Neural crest cell (in vitro differentiated cells): Measurements from ENCODE around the gene SCUBE2. TPM values are rescaled to one million over a fixed set of nuclear protein-coding genes. Genes with fewer than 3 reads are reported as not detected.
"Not testable (repeated sequence)": the region's sequence is repeated elsewhere in the genome, so short reads cannot be mapped to it uniquely, and the experiment has no call there.

Experiments
- DNase-seq: peaks from one replicate; pipeline ENCODE4 v3.0.0; 2021; ENCODE audit warnings: low read depth, mixed read lengths, low spot score
- H3K27ac Mint-ChIP-seq: one replicate; pipeline ENCODE4 v1.8.0; 2021; ENCODE audit warnings: mild to moderate bottlenecking, mixed read lengths; ENCODE audit not compliant: unreplicated experiment
- H3K27me3 Mint-ChIP-seq: 2 replicates; pipeline ENCODE4 v1.8.0; 2021; ENCODE audit warnings: low read depth, mild to moderate bottlenecking, mixed read lengths
- H3K36me3 Mint-ChIP-seq: 2 replicates; pipeline ENCODE4 v1.8.0; 2021; ENCODE audit warnings: low read depth, mild to moderate bottlenecking, mixed read lengths
- H3K4me1 Mint-ChIP-seq: 2 replicates; pipeline ENCODE4 v1.8.0; 2021; ENCODE audit warnings: mixed read lengths
- H3K4me3 Mint-ChIP-seq: one replicate; pipeline ENCODE4 v1.8.0; 2021; ENCODE audit warnings: mild to moderate bottlenecking, mixed read lengths
- H3K9me3 Mint-ChIP-seq: 2 replicates; pipeline ENCODE4 v1.8.0; 2021; ENCODE audit warnings: mixed read lengths
- total RNA-seq: library from RNA; stranded (reverse); gene quantifications from 2 replicates; pipeline ENCODE4 v1.2.1, GENCODE V29; 2021
- TF ChIP-seq, protein P1 (sequence below): fragments of 200-600 bp; sonication (generic); conservative IDR thresholded peaks from 2 replicates; pipeline ENCODE4 v1.5.0; 2021; ENCODE audit warnings: antibody characterized with exemption, mild to moderate bottlenecking

The SCUBE2 gene
- total RNA-seq, 1 donor from 2014 or later, result 11.0 TPM

DNA sequence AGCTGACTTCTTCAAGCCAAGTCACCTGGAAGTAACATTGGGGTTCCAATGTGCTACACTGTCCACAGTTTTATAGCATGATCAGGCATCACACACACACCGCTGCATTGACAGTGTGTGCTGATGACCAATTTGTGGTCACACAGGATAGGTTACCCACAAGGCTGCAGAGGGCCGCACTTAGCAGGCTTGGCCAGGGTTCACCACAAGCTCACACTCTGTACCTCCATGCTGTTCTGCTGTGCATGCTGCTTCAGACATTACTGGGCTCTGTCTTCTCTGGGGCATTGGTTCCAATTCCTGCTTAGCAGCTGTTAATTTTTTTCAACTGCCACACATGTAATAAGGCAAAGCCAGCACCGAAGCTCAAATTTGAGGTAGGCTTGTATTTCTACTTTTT, 76.6 kb downstream of the SCUBE2 start:
- Mint-ChIP-seq H3K27me3 (peaks cover 15% of the 10 kb centered on the region), H3K4me3 (no peak overlapping the region), H3K36me3 (peaks cover 2% of the 10 kb centered on the region), H3K9me3 (peaks cover 9% of the 10 kb centered on the region), H3K4me1 (peaks cover 5% of the 10 kb centered on the region), H3K27ac (no peak overlapping the region)
- DNase-seq, result no peak
- TF ChIP-seq, protein P1, sequence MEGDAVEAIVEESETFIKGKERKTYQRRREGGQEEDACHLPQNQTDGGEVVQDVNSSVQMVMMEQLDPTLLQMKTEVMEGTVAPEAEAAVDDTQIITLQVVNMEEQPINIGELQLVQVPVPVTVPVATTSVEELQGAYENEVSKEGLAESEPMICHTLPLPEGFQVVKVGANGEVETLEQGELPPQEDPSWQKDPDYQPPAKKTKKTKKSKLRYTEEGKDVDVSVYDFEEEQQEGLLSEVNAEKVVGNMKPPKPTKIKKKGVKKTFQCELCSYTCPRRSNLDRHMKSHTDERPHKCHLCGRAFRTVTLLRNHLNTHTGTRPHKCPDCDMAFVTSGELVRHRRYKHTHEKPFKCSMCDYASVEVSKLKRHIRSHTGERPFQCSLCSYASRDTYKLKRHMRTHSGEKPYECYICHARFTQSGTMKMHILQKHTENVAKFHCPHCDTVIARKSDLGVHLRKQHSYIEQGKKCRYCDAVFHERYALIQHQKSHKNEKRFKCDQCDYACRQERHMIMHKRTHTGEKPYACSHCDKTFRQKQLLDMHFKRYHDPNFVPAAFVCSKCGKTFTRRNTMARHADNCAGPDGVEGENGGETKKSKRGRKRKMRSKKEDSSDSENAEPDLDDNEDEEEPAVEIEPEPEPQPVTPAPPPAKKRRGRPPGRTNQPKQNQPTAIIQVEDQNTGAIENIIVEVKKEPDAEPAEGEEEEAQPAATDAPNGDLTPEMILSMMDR, result no peak

DNA sequence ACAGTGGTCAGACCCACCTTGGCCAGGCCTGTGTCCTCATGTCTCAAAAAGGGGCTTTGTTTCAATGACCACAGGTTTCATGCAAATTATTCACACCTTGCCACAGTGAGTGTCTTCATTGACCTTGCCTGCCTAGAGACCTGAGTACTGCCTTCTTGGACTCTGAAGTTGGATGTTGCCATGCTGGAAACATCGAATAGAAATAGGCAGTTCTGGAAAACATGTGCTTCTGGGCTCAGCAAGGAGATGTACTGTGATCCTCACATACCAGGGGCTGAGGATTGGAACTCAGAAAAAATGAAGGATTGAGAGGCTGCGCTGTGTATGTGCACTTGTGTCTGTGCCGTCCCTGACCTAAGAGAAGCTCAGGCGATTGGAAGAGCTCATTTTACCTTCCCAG, 78.0 kb downstream of the SCUBE2 start:
- Mint-ChIP-seq H3K36me3 (peaks cover 2% of the 10 kb centered on the region), H3K4me1 (peaks cover 5% of the 10 kb centered on the region), H3K27me3 (peaks cover 27% of the 10 kb centered on the region), H3K27ac (no peak overlapping the region), H3K9me3 (peaks cover 9% of the 10 kb centered on the region), H3K4me3 (no peak overlapping the region)
- no peak for DNase-seq
- TF ChIP-seq, protein P1, result no peak

DNA sequence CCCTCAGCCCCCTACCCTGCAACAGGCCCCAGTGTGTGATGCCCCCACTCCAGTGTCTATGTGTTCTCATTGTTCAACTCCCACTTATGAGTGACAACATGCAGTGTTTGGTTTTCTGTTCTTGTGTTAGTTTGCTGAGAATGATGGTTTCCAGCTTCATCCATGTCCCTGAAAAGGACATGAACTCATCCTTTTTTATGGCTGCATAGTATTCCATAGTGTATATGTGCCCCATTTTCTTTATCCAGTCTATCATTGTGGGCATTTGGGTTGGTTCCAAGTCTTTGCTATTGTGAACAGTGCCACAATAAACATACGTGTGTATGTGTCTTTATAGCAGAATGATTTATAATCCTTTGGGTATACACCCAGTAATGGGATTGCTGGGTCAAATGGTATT, 81.9 kb downstream of the SCUBE2 start:
- H3K27ac Mint-ChIP-seq, H3K4me1 Mint-ChIP-seq, H3K9me3 Mint-ChIP-seq, H3K36me3 Mint-ChIP-seq, DNase-seq, H3K4me3 Mint-ChIP-seq: not testable (repeated sequence)
- H3K27me3 Mint-ChIP-seq, result peaks cover 65% of the 10 kb centered on the region

DNA sequence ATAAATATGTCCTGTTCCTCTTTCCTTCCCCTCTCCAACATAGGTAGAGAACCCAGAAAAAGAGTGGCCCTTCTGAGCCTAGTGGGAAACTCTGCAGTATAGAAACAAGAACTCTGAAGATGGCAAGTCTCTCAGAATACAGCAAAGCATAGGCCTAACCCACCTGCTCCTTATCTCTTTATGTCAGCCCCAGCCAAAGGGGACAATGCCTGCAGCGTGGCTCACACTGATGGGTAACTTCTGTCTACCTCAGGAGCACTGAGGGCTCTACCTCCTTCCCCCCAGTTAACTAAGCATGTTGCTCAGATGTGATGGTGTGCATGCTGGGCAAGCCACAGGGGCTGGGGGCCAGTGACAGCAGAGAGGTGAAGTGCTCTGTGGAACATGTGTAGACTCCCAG, 82.7 kb downstream of the SCUBE2 start:
- DNase-seq, result no peak
- TF ChIP-seq, protein P1, result no peak
- Mint-ChIP-seq H3K27me3 (peaks cover 65% of the 10 kb centered on the region), H3K4me3 (no peak overlapping the region), H3K4me1 (peaks cover 8% of the 10 kb centered on the region), H3K36me3 (peaks cover 2% of the 10 kb centered on the region), H3K27ac (no peak overlapping the region), H3K9me3 (peaks cover 9% of the 10 kb centered on the region)

DNA sequence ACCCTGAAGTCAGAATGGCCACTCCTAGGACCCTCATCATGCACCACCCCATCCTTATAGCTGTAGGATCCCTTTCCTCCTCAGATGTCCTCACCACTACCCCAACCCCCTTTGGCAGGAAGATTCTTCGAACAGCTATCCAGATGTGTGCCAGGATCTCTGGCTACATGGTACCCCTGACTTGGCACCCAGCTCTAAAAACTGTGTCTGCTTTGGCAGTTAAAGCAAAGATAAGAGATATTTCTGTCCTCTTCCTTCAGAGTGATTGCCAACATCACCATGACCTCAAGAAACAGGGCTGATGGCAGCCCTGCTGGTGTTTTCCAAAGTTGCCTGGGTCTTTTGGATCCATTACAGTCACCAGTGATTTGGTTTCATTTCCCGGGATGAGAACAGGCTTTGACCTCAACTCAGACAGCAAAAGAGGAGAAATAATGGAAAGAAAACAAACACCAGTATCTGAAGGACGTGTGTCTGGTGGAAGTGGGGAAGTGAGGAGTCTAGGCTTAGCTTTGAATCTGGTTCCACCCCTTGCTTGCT, 83.3 kb downstream of the SCUBE2 start:
- Mint-ChIP-seq H3K9me3 (peaks cover 9% of the 10 kb centered on the region), H3K27me3 (peaks cover 70% of the 10 kb centered on the region), H3K27ac (no peak overlapping the region), H3K4me1 (peaks cover 12% of the 10 kb centered on the region), H3K4me3 (no peak overlapping the region), H3K36me3 (peaks cover 2% of the 10 kb centered on the region)
- TF ChIP-seq, protein P1, result no peak
- DNase-seq, result no peak

DNA sequence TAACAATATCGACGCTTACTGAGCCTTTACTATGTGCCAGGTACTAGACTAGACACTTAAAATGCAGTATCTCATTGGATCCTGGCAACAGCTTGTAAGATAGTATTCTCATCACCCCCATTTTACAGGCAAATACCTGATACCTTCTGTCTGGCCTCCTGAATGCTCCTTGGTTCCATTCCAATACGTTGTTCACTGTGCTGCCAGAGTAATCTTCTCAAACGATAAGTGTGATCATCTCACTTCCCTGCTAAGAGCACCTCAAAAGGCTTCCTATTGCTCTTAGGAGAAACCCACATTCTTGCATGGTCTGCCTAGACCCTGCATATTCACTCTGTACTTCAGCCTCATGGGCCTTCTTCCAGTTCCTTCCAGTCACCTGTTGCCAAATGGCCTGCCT, 86.3 kb downstream of the SCUBE2 start:
- Mint-ChIP-seq H3K4me1 (peaks cover 13% of the 10 kb centered on the region), H3K27me3 (peaks cover 86% of the 10 kb centered on the region), H3K4me3 (peak overlapping the region; percentile 52), H3K36me3 (no peaks in the 10 kb centered on the region), H3K27ac (no peak overlapping the region), H3K9me3 (peaks cover 2% of the 10 kb centered on the region)
- TF ChIP-seq, protein P1, result no peak
- DNase-seq, result no peak
